Spinal cord (tissue), 10 donors: ENCODE data around the gene PIBF1. TPM values are rescaled to one million over a fixed set of nuclear protein-coding genes. Genes with fewer than 3 reads are reported as not detected.

ENCODE experiments used
- DNase-seq, 6 donors: peaks; one replicate each; pipeline versions ENCODE4 v3.0.0 to v3.0.0-alpha.2; 2013 to 2015; ENCODE audit warnings: low spot score in 6 of 6, low read depth in 4 of 6
- H3K27ac ChIP-seq: one replicate; pipeline ENCODE4 v1.5.1; 2013; ENCODE audit warnings: low read depth, low read length, control low read depth
- H3K27me3 ChIP-seq: one replicate; pipeline ENCODE4 v1.6.1; 2013; ENCODE audit warnings: low read length; ENCODE audit not compliant: control insufficient read depth, insufficient read depth
- H3K36me3 ChIP-seq: one replicate; pipeline ENCODE4 v1.6.1; 2013; ENCODE audit warnings: low read length; ENCODE audit not compliant: control insufficient read depth, insufficient read depth
- H3K4me1 ChIP-seq: one replicate; pipeline ENCODE4 v1.6.1; 2013; ENCODE audit warnings: low read length; ENCODE audit not compliant: control insufficient read depth, insufficient read depth
- H3K4me3 ChIP-seq: one replicate; pipeline ENCODE4 v1.5.1; 2013; ENCODE audit warnings: low read depth, low read length, control low read depth
- H3K9me3 ChIP-seq: one replicate; pipeline ENCODE4 v1.6.1; 2013; ENCODE audit warnings: low read length; ENCODE audit not compliant: control insufficient read depth, insufficient read depth
- WGBS: methylation state at CpG from one replicate; pipeline ENCODE4 v1.1.5; 2013; ENCODE audit warnings: missing lambda C conversion rate; ENCODE audit not compliant: insufficient coverage; 5-methylcytosine and 5-hydroxymethylcytosine counted together
- polyA plus RNA-seq, 2 donors: library from polyadenylated mRNA; unstranded; fragments of 120-200 nt; gene quantifications; one replicate each; pipeline ENCODE4 v1.2.1, GENCODE V29; 2013; ENCODE audit not compliant: insufficient read length in 2 of 2
- total RNA-seq, 2 donors: library from RNA; depleted of rRNA in 1 of 2; stranded (reverse); fragments of 120-200 nt in 1 of 2; fragments of >200 nt in 1 of 2; gene quantifications; one replicate each; pipeline versions ENCODE4 v1.2.3 to v1.2.4, GENCODE V29; 2013 to 2014
- donor health status: healthy.

Gene PIBF1
- total and polyA plus RNA-seq, 4 donors = 19.9 to 32.5 (median 26.4) TPM

DNA sequence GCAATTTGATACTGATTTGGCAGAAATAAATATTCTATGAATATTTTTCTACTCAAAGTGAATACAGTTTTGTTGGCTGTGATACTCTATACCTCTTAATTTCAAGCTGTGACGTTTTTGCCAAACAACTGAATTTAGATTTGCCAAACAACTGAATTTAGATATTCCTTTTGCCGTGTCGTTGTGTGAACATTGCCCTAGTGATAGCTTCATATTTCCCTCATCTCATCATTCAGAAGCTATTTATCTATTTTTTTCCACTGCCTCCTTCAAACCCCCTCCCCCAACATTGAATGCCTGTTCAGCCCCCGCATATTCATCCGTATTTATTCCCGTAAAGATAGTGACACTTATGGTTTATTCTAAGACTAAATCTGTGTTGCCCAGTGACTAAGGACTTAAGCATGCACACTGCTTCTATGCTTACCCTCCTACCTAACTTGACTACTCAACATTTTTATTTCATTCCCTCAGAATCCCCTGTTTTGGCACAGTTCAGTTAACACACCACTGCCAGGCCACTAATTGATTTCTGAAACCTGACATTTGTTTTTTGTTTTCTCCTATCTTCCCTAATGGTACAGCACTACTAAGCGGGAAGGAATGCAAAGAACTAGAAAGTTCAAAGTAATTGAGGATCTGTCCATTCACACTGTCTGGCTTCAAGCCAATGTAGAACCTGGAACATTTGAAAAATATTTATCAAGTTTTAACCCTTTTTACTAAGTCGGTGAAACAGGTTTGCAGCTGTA lies 274.1 kb downstream of the PIBF1 start:
- Histone ChIP-seq H3K4me1 (peaks cover 17% of the 10 kb centered on the region), H3K9me3 (no peaks in the 10 kb centered on the region), H3K36me3 (no peaks in the 10 kb centered on the region), H3K4me3 (no peak overlapping the region), H3K27me3 (peaks cover 37% of the 10 kb centered on the region), H3K27ac (no peak overlapping the region)
- WGBS = 64% methylated on average over 5 of the region's 8 CpGs
- DNase-seq = peak in 1 of 6 donors; percentile 9

DNA sequence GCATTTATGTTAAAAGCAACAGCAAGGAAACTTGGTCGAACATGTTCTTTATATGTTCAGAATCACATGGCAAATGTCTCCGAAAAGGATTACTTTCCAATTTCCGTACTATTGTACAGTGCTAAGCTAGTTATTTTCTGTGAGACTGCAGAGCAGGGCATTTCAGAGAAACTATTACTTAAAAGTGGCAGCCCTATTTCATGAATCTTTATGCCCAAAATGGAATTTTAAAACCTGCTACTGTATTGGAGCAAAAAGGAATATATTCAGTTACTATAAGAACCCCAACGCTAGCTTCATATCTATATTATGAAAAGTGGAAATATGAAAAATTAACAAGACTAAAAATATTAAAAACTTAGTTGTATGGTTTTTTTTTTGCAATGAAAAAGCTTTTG lies 274.6 kb downstream of the PIBF1 start:
- DNase-seq = no peak
- Histone ChIP-seq H3K36me3 (no peaks in the 10 kb centered on the region), H3K27me3 (peaks cover 37% of the 10 kb centered on the region), H3K4me3 (no peak overlapping the region), H3K4me1 (peaks cover 17% of the 10 kb centered on the region), H3K9me3 (no peaks in the 10 kb centered on the region), H3K27ac (no peak overlapping the region)
- WGBS = no CpG with 5 or more reads among the region's 4 CpGs

DNA sequence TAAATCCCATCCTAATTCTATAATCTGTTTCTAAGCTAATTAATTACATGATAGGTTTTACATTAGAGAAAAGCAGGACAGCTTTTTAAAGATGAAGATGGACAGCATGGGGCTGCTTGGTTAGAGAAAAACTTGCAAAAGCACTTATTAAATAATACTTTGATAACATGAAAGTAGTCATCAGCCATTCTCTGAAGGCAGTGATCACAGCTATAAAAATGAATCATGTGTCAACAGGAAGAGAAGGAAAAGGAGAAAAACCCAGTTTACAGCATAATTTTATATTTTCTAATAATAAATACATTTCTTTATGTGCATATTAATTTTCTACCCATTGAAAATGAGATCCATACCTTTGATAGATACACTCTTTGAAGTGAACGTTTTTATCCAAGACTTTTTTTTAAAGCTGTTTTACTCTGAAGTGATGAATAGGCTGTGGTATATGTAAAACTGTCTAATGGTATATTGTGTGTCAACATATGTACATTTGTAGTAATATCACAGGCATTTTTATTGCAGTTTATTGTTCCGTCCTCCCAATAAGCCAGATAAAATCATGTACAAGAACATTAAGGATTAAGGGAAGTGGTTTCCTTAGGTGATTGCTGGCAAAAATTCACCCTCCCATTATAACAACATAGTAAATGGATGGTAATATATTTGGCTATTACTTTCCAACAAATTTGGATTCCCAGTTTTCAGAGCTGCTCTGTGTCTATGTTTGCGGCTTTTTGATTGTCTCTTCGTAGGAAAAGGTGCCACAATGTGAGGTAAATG lies 275.5 kb downstream of the PIBF1 start:
- H3K4me1 ChIP-seq = peaks cover 17% of the 10 kb centered on the region
- H3K36me3 ChIP-seq = no peaks in the 10 kb centered on the region
- H3K27me3 ChIP-seq = peaks cover 37% of the 10 kb centered on the region
- H3K27ac ChIP-seq = no peak overlapping the region
- H3K4me3 ChIP-seq = no peak overlapping the region
- no peaks in the 10 kb centered on the region for H3K9me3 ChIP-seq
- WGBS = no CpG with 5 or more reads among the region's 4 CpGs
- DNase-seq = no peak

DNA sequence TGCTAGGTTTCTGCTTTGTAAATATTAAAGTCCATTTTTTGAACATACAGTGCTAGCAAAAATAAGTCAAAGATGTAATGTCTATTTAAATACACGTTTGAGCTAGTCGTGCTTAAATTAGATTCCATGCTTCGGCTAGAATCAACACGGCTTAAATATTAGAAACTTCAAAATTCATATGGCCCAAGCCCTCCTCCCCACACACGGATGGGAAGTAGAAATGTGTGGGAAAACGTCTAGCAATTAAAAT lies 276.1 kb downstream of the PIBF1 start:
- no peak overlapping the region for H3K27ac ChIP-seq
- H3K4me3 ChIP-seq = peak overlapping the region; percentile 62
- H3K36me3 ChIP-seq = no peaks in the 10 kb centered on the region
- no peaks in the 10 kb centered on the region for H3K9me3 ChIP-seq
- DNase-seq = no peak
- no CpG with 5 or more reads among the region's 6 CpGs for WGBS
- H3K4me1 ChIP-seq = peaks cover 17% of the 10 kb centered on the region
- peaks cover 37% of the 10 kb centered on the region for H3K27me3 ChIP-seq

DNA sequence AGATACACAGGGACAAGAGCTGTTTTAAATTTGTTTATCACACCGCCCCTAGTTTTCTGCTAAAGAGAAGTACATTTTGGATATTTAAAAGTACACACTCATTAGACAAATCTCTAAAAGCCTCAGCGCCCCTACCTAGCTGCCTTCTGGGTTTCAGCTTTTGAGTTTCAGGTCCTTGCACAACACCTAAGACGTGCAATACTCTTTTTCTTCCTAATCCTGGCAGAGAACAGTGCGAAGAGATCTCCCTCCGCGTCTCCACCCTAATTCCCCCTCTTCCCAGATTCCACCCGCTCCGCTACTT lies 276.5 kb downstream of the PIBF1 start:
- peak overlapping the region; percentile 4 for H3K27ac ChIP-seq
- peak overlapping the region; percentile 62 for H3K4me3 ChIP-seq
- H3K36me3 ChIP-seq = no peaks in the 10 kb centered on the region
- no peak for DNase-seq
- H3K27me3 ChIP-seq = peaks cover 37% of the 10 kb centered on the region
- no peaks in the 10 kb centered on the region for H3K9me3 ChIP-seq
- WGBS = 0% methylated on average over 7 of the region's 8 CpGs
- peaks cover 17% of the 10 kb centered on the region for H3K4me1 ChIP-seq

DNA sequence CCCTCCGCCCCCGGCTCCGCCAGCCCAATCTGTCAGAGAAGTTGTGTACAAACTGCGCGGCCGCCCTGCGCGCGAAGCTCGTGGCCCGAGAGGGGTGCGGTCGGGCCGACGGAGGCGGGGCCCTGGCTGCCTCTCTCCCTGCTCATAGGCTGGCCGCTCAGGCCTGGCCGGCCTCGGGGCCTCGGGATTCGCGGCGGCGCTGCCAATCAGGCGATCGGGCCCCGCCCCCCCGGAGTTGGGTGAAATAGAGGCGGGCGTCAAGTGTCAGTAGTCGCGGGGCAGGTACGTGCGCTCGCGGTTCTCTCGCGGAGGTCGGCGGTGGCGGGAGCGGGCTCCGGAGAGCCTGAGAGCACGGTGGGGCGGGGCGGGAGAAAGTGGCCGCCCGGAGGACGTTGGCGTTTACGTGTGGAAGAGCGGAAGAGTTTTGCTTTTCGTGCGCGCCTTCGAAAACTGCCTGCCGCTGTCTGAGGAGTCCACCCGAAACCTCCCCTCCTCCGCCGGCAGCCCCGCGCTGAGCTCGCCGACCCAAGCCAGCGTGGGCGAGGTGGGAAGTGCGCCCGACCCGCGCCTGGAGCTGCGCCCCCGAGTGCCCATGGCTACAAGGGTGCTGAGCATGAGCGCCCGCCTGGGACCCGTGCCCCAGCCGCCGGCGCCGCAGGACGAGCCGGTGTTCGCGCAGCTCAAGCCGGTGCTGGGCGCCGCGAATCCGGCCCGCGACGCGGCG lies 277.0 kb downstream of the PIBF1 start, which contains the start of gene KLF5:
Gene KLF5 (plus strand): TSS at position 270 of the 724 bp plus-strand sequence. CDS start 323 bp downstream, at position 593.
- no peaks in the 10 kb centered on the region for H3K9me3 ChIP-seq
- peak; percentile 68 to 96 (median 80) for DNase-seq
- peak within 1 kb of the TSS; percentile 4 for H3K27ac ChIP-seq
- peak within 1 kb of the TSS; percentile 62 for H3K4me3 ChIP-seq
- WGBS = 0% methylated on average over 90 of the region's 93 CpGs
- H3K4me1 ChIP-seq = peaks cover 17% of the 10 kb centered on the region
- H3K27me3 ChIP-seq = peaks cover 37% of the 10 kb centered on the region
- no peaks in the 10 kb centered on the region for H3K36me3 ChIP-seq

DNA sequence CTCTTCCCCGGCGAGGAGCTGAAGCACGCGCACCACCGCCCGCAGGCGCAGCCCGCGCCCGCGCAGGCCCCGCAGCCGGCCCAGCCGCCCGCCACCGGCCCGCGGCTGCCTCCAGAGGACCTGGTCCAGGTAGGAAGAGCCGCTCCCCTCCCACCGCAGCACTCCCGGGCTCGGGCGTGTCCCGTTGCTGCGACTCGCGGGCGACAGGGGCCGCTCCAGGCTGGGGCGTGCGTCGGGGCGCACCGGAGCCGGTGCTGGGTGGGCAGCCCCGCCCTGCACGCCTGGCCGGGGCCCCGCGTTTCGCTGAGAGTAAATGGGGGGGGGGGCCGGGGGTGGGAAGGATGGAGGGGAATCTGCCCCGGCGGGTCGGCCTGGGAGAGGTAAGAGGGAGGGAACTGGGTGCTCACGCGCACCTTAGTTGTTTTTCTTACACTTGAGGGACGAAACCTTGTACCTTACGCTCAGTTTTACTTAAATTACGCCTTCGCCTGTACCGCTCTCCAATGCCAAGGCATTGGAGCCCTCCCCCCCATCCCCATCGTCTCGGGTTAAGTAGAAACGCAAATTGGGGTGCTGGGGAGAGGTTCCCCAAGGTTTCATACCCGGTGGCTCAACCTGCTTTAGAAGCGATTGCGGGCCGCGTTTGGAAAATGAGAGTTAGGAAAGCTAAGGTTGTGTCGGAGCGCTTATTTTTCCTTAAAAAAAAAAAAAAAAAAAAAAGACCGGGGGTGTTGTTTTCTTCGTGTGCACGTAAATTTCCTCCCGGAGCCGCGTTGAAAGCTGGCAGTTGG lies 277.7 kb downstream of the PIBF1 start:
- Histone ChIP-seq H3K9me3 (no peaks in the 10 kb centered on the region), H3K4me1 (peaks cover 17% of the 10 kb centered on the region), H3K4me3 (peak overlapping the region; percentile 53), H3K27me3 (peaks cover 37% of the 10 kb centered on the region), H3K27ac (peak overlapping the region; percentile 22), H3K36me3 (no peaks in the 10 kb centered on the region)
- 0% methylated on average over 35 of the region's 68 CpGs for WGBS
- peak in 3 of 6 donors; percentile 4 to 52 (median 48) for DNase-seq

DNA sequence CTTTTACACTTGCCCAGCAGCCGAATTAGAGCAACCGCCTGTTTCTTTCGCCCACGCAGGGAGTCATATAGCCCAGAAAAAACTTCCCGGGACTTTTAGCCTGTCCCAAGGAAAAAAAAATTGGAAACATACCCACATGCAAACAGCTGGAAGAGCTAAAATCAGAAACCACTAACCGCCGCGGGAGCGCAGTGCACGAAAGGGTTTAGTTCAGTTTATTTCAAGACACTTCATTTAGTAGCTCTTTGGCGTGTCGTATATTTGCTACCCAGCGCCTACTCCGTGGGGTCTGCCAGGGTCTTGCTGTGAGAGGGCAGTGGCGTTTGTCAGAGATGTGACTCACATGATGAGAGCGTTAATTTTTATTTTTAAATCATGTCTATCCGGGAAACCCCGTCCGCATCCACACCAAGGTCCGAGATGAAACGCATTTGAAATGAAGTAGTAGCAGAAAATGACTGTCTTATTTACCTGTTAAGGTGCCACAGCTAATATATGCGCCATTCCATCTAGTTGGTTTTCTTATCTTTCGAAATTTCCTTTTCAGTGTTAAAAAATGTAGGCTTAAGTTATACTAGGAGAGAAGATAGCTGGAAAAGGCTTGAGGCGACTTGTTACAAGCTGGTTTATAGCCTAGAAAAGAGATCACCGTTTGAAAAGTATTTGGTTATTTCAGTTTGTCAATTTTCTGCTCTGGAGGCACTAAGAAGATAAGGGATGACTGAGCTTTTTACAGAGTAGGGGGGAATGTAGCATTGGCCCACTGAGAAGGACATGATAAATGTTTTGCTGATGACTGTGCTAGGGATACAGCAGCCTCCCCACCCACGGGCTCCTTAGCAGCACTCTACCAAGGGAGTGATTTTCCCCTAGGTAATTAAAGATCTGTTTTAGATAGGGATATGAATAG lies 278.6 kb downstream of the PIBF1 start:
- Histone ChIP-seq H3K27ac (peak overlapping the region; percentile 22), H3K9me3 (no peaks in the 10 kb centered on the region), H3K27me3 (peaks cover 35% of the 10 kb centered on the region), H3K4me3 (peak overlapping the region; percentile 53), H3K4me1 (peaks cover 17% of the 10 kb centered on the region), H3K36me3 (no peaks in the 10 kb centered on the region)
- DNase-seq = peak in 3 of 6 donors; percentile 11 to 63 (median 20)
- WGBS = 9% methylated on average over 10 of the region's 26 CpGs
